ENCODE measurements around the gene PCCA. TPM values are rescaled to one million over a fixed set of nuclear protein-coding genes. Genes with fewer than 3 reads are reported as not detected.

Gene PCCA
- polyA plus RNA-seq, 1 experiment = 22.6 TPM

Small RNAs within 50 kb of the gene (small RNA-seq; reads per million reads assigned to genes)
- gene AL356575.1 (ENCODE audit: insufficient read length, low read depth) = not detected

Other genes starting within 250 kb of the PCCA start
- gene ZIC5, start 117.3 kb upstream of the PCCA start, polyA plus RNA-seq (2011; rRNA removed) = not detected in 2 replicates
- not detected in 2 replicates for gene ZIC2, start 107.3 kb upstream of the PCCA start, polyA plus RNA-seq (2011; rRNA removed)

Data from AG04450 (cell line).